Right lung (tissue), 5 donors: ENCODE measurements around the gene IL1RAPL1. TPM values are rescaled to one million over a fixed set of nuclear protein-coding genes. Genes with fewer than 3 reads are reported as not detected.

ENCODE experiments used
- DNase-seq, 2 donors: peaks; one replicate each; pipeline ENCODE4 v3.0.0-alpha.2; 2013
- polyA plus RNA-seq, 5 donors: library from polyadenylated mRNA; unstranded; fragments of 120-200 nt; gene quantifications; one replicate each; pipeline versions ENCODE4 v1.2.1 to v1.2.3, GENCODE V29; 2013; ENCODE audit warnings: inconsistent platforms in 1 of 5, low replicate concordance in 1 of 5; ENCODE audit not compliant: insufficient read length in 5 of 5, insufficient read depth in 1 of 5

Gene IL1RAPL1
- polyA plus RNA-seq, 5 donors: 0.33 to 1.5 (median 0.90) TPM

DNA sequence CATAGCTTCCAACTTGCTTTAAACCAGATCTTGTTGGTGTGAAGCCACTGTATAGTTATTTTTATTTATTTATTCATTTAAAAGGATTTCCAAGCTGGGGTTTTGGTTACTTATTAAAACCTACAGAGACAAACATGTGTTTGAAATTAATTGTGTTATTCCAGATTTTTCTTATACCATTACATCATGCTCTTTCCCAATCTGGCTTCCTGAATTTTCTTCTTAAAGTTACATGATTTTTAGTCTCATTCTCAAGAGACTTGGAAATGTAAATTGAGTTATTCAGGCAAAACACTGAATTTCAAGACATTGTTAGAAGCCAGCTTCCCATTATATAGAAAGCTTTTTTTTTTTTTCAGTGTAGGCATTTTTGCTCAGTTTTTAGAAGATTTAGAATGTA, 381.9 kb downstream of the IL1RAPL1 start:
- DNase-seq: no peak

GRCh38 chrX:28979877-28980276, 392.6 kb downstream of the IL1RAPL1 start:
- no peak for DNase-seq

- no peak for DNase-seq
Observed at GRCh38 chrX:28981952-28982351, 394.7 kb downstream of the IL1RAPL1 start.

- no peak for DNase-seq
Observed at GRCh38 chrX:28988246-28988645, 401.0 kb downstream of the IL1RAPL1 start.

DNA sequence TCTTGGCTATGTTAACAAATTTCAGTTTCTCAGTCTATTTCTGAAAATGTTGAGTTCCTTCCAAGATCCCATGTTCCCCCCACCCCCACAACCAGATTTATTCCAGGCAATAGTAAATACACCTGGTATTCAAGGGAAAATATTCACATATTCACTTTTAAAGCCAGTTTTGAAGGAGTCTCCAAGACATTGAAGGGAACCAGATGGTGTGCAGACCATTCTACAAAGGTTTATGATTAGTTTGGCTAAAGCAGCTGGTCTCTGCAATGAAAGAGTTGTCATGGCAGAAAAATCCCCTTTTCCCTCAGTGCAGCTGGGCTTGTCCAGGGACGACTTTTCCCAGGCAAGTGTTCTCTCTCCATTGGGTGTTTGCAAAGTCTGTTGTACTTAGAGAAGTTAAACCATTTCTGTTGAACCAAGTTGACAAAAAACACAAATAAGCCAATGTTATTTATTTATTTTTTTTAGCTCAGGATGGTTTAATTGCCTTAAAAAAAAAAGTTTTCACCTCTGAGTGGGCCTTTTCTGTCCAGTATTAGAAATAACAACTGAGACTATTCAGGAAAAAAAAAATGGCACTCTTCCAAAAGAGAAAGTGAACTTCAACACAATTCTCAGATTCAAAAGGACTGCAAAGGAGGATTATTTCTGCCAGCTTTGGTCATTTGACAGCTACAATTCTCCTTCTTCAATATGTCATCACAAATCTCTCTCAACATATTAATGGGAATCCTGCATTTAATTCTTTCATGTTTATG, 410.6 kb downstream of the IL1RAPL1 start:
- DNase-seq: peak in 1 of 2 donors; percentile 2

DNA sequence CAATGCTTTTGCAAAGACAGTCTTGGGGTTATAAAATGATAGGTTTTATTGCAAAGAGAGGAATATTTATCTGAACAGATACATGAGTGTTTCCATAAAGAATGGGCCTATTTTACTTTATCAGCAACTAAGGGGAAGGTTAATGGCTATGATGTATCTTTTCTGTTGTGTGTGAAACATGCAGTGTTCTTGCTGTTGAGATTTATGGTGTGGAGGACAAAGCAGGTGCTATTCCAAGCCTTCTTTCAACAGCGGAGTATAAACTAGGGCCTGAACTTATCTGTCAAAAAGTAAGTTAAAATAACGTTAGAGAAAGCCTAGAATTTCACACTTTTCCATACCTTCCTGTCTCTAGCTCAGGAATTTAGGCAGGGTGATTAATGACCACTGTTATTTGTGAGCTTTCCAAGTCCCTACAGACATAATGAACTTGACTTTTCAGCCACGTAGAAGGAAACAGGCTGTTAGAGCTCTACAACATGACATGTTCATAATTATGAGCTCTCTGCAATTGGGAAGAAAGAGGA, 411.4 kb downstream of the IL1RAPL1 start:
- DNase-seq: no peak

GRCh38 chrX:29012867-29013266, 425.6 kb downstream of the IL1RAPL1 start:
- DNase-seq: no peak

- DNase-seq: no peak
Observed at GRCh38 chrX:29023207-29023606, 436.0 kb downstream of the IL1RAPL1 start.

- no peak for DNase-seq
Observed at GRCh38 chrX:29024871-29025270, 437.6 kb downstream of the IL1RAPL1 start.

DNA sequence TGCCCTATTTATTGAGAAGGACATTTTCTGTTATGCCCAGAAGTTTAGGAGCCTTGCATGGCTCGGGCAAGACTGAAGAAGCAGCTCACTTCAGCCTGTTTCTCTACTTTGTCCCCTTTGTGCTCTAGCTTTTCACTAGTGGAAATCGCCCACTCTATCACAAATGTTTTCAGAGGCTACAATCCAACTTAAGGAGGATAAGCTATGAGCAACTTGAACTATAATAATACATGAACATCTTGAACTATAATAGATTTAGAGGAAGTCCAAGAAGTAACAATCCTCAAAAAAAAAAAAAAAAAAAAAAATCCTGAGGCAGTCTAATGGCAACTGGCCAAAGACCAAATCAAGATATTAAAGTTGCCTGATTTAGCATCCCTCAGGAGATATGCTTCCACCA, 452.3 kb downstream of the IL1RAPL1 start:
- no peak for DNase-seq

GRCh38 chrX:29040160-29040559, 452.9 kb downstream of the IL1RAPL1 start:
- DNase-seq: no peak

DNA sequence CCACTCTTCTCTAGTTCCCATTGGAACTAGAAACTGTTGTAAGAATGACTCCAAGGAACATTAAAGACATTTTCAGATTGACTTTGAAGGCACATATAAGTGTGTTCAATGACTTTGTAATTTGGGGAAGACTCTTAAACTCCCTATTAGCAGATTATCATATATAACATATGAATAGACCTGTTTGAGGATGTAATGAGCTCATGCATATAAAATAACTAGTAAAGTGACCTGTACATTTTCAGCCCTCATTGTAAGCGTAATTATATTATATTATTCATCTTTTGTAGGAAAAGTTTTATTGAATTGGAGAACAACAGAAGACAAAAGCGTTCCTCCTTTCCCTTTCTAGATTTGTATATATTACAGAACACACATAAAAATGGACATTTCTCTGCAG, 455.1 kb downstream of the IL1RAPL1 start:
- DNase-seq: no peak

DNA sequence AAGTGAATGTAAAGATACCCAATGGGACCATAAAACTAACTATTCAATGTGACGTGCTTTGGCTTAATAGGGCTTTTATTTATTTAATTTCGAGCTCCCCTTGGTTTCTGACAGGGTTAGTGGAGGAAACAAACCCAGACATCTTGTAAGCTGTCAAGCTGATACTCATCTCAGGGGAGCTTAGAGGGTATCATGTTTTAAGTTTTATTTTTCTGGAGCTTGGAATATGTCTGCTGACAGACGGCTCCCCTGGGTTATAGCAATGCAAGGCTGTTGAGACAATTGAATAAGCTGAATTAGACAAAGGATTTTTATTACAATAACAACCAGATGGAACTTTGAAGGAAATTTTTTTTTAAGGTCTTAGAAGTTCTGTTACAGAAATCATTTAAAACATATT, 456.5 kb downstream of the IL1RAPL1 start:
- no peak for DNase-seq

GRCh38 chrX:29044423-29045184, 457.4 kb downstream of the IL1RAPL1 start:
- DNase-seq: no peak

- no peak for DNase-seq
Observed at GRCh38 chrX:29065477-29065876, 478.2 kb downstream of the IL1RAPL1 start.

GRCh38 chrX:29066516-29066915, 479.3 kb downstream of the IL1RAPL1 start:
- no peak for DNase-seq

GRCh38 chrX:29067351-29067750, 480.1 kb downstream of the IL1RAPL1 start:
- DNase-seq: no peak

DNA sequence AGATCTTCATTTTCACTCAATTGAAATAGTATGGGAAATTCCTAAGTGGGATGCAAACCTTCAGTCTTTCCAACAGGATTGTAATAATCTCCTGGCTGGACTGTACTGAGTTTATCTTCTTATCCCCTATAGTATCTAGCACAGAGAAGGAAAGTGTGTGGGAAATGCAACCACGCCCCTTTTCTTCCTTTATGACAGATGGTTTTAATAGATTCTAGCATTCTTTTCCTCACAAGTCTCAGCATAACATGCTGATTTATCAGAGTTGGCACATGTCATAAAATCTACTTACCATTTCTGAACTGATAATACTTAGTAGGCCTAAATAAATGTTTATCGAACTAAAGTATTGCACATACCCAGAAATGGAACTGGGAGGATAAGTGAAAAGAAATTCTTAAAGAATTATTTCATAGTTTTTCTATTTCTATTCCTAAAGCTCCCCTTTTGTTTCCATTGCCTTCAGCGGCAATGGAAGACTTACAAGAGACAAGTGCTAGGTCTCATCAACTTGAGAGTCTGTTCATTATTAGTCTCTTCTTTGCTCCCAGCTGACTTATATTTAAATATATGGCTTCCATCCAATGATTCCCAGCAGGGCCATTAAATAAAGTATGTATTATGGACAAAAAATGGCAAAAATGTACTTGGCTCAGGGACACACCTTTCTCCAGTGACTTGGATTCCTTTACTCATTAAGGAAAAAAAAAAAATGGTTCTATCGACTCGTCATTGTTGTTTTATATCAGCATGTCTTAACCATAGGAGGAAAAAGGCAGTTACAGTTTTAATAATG, 484.5 kb downstream of the IL1RAPL1 start:
- no peak for DNase-seq

DNA sequence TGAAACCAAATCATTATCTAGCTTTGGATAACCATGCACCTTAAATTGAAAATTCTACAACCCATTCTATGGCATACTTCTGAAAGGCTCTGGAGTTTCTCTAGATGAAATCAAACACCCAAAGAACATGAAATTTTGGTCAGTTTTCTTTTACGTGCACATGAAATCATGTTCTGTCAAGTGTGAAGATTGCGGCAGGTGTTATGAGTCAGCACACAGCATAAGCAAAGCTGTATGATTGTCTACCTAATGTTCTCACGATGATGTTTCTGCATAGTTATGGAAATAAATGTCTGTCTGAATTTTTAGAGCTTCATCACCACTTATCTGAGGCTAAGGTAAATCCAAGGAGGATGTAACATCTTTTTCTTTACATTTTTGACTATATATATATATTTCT, 495.3 kb downstream of the IL1RAPL1 start:
- DNase-seq: no peak

DNA sequence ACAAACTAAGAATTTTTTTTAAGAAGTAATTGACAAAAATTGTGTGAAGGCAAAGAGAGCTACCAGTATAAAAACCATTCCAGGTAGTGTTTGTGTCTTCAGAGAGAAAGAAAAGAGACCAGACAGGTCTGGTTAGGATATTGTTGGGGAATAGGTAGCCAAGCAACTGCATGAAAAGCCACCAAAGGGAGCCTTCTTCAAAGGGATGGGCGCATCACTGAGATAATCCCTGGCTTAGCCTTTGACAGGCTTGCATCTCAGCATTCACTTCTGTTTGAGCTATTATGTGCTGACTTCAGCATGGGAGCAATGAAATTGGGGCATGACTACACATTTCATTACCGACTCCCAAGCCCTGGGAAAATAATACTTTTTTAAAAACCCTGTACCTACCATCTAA, 496.6 kb downstream of the IL1RAPL1 start:
- no peak for DNase-seq

GRCh38 chrX:29090811-29091210, 503.6 kb downstream of the IL1RAPL1 start:
- DNase-seq: peak in 1 of 2 donors; percentile 2

DNA sequence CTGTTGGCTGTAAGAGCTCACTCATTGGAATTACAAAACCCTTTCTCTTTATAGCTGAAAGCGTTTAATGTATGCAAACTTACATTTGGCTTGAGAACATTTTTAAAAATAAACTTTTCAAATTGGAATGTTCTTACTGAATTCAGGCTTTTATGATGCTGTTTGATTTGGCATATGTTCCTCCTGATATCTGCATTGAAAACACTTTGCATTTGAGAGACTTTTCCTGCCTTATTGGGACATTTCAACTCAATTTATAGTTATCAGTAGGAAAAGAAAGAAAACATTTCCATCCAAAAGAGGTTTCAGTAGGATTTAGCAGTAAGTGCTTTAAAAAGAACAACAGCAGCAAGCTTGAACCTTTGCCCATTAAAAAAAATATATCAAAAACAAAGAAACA, 520.0 kb downstream of the IL1RAPL1 start:
- DNase-seq: no peak
